Measurements from ENCODE around the gene SORL1. TPM values are rescaled to one million over a fixed set of nuclear protein-coding genes. Genes with fewer than 3 reads are reported as not detected.
A peak's percentile ranks its signal among the peaks of the same experiment; 100 is the strongest.

SORL1 gene
- total RNA-seq, 2 donors from 2014 or later: 26.8 to 45.5 TPM

GRCh38 chr11:121435551-121436511, 16.3 kb upstream of the SORL1 start:
- no peaks in the 10 kb centered on the region for H3K36me3 Mint-ChIP-seq
- peaks cover 19 to 30% of the 10 kb centered on the region in 2 donors for H3K4me1 Mint-ChIP-seq (ENCODE audit: low read depth in 2 of 2)
- ATAC-seq (peak in 1 of 2 donors; percentile 43), DNase-seq (ENCODE audit: low spot score) (no peak)
- no peaks in the 10 kb centered on the region for H3K9me3 Mint-ChIP-seq
- H3K4me3 Mint-ChIP-seq: no peak overlapping the region
- H3K27me3 Mint-ChIP-seq: no peaks in the 10 kb centered on the region
- no peak overlapping the region for H3K27ac Mint-ChIP-seq

- Mint-ChIP-seq H3K36me3 (no peaks in the 10 kb centered on the region), H3K27me3 (no peaks in the 10 kb centered on the region), H3K27ac (peak overlapping the region; percentile 26 to 61), H3K4me3 (peak overlapping the region; percentile 53), H3K4me1 (ENCODE audit: low read depth in 2 of 2) (peaks cover 15 to 24% of the 10 kb centered on the region in 2 donors), H3K9me3 (no peaks in the 10 kb centered on the region)
- ATAC-seq (peak; percentile 57 to 77), DNase-seq (ENCODE audit: low spot score) (no peak)
These were observed 15.0 kb upstream of the SORL1 start for GRCh38 chr11:121437018-121437685.

- DNase-seq (ENCODE audit: low spot score) (no peak), ATAC-seq (no peak)
- Mint-ChIP-seq H3K4me3 (peak overlapping the region; percentile 53), H3K36me3 (no peaks in the 10 kb centered on the region), H3K27ac (peak overlapping the region; percentile 26 to 61), H3K9me3 (no peaks in the 10 kb centered on the region), H3K27me3 (no peaks in the 10 kb centered on the region), H3K4me1 (ENCODE audit: low read depth in 2 of 2) (peaks cover 15 to 24% of the 10 kb centered on the region in 2 donors)
These were observed 14.4 kb upstream of the SORL1 start for GRCh38 chr11:121437686-121438078.

GRCh38 chr11:121439337-121439736, 12.8 kb upstream of the SORL1 start:
- Mint-ChIP-seq H3K27me3 (no peaks in the 10 kb centered on the region), H3K4me1 (ENCODE audit: low read depth in 2 of 2) (peaks cover 18 to 24% of the 10 kb centered on the region in 2 donors), H3K4me3 (no peak overlapping the region), H3K36me3 (no peaks in the 10 kb centered on the region), H3K27ac (no peak overlapping the region), H3K9me3 (no peaks in the 10 kb centered on the region)
- ATAC-seq: no peak
- DNase-seq (ENCODE audit: low spot score): no peak

GRCh38 chr11:121439759-121440158, 12.4 kb upstream of the SORL1 start:
- Mint-ChIP-seq H3K27ac (no peak overlapping the region), H3K4me3 (no peak overlapping the region), H3K36me3 (no peaks in the 10 kb centered on the region), H3K4me1 (ENCODE audit: low read depth in 2 of 2) (peaks cover 18 to 24% of the 10 kb centered on the region in 2 donors), H3K27me3 (no peaks in the 10 kb centered on the region), H3K9me3 (no peaks in the 10 kb centered on the region)
- no peak for ATAC-seq
- DNase-seq (ENCODE audit: low spot score): no peak

- Mint-ChIP-seq H3K36me3 (no peaks in the 10 kb centered on the region), H3K27ac (no peak overlapping the region)
- ATAC-seq: no peak
These were observed 10.6 kb upstream of the SORL1 start for GRCh38 chr11:121441521-121441920.

GRCh38 chr11:121443688-121444275, 8.3 kb upstream of the SORL1 start:
- peaks cover 13 to 16% of the 10 kb centered on the region in 2 donors for H3K4me1 Mint-ChIP-seq (ENCODE audit: low read depth in 2 of 2)
- no peaks in the 10 kb centered on the region for H3K36me3 Mint-ChIP-seq
- H3K27me3 Mint-ChIP-seq: no peaks in the 10 kb centered on the region
- H3K9me3 Mint-ChIP-seq: no peaks in the 10 kb centered on the region
- DNase-seq (ENCODE audit: low spot score) (no peak), ATAC-seq (no peak)
- H3K27ac Mint-ChIP-seq: no peak overlapping the region
- no peak overlapping the region for H3K4me3 Mint-ChIP-seq

More at GRCh38 chr11:121441521-121441920, 10.6 kb upstream of the SORL1 start:
- no peak overlapping the region for H3K4me3 Mint-ChIP-seq
- H3K27me3 Mint-ChIP-seq: no peaks in the 10 kb centered on the region
- peaks cover 14 to 15% of the 10 kb centered on the region in 2 donors for H3K4me1 Mint-ChIP-seq (ENCODE audit: low read depth in 2 of 2)
- H3K9me3 Mint-ChIP-seq: no peaks in the 10 kb centered on the region
- no peak for DNase-seq (ENCODE audit: low spot score)

- Mint-ChIP-seq H3K4me1 (ENCODE audit: low read depth in 2 of 2) (peaks cover 20 to 21% of the 10 kb centered on the region in 2 donors), H3K4me3 (no peak overlapping the region), H3K27me3 (no peaks in the 10 kb centered on the region), H3K36me3 (no peaks in the 10 kb centered on the region), H3K27ac (no peak overlapping the region), H3K9me3 (no peaks in the 10 kb centered on the region)
- ATAC-seq (no peak), DNase-seq (ENCODE audit: low spot score) (no peak)
These were observed 7.6 kb upstream of the SORL1 start for GRCh38 chr11:121444526-121444925.

- Mint-ChIP-seq H3K4me1 (ENCODE audit: low read depth in 2 of 2) (peaks cover 27 to 28% of the 10 kb centered on the region in 2 donors), H3K4me3 (no peak overlapping the region), H3K9me3 (no peaks in the 10 kb centered on the region), H3K36me3 (no peaks in the 10 kb centered on the region), H3K27ac (peak overlapping the region in 1 of 2 donors; percentile 6), H3K27me3 (no peaks in the 10 kb centered on the region)
- DNase-seq (ENCODE audit: low spot score) (no peak), ATAC-seq (no peak)
These were observed 6.9 kb upstream of the SORL1 start for GRCh38 chr11:121445071-121445768.

- DNase-seq (ENCODE audit: low spot score) (no peak), ATAC-seq (no peak)
- no peak overlapping the region for H3K4me3 Mint-ChIP-seq
- no peaks in the 10 kb centered on the region for H3K36me3 Mint-ChIP-seq
- H3K4me1 Mint-ChIP-seq (ENCODE audit: low read depth in 2 of 2): peaks cover 40% of the 10 kb centered on the region in 2 donors
- H3K27me3 Mint-ChIP-seq: no peaks in the 10 kb centered on the region
- no peaks in the 10 kb centered on the region for H3K9me3 Mint-ChIP-seq
- H3K27ac Mint-ChIP-seq: peak overlapping the region in 1 of 2 donors; percentile 6
These were observed 5.4 kb upstream of the SORL1 start for GRCh38 chr11:121446752-121447156.

- ATAC-seq (no peak), DNase-seq (ENCODE audit: low spot score) (no peak)
- H3K27me3 Mint-ChIP-seq: no peaks in the 10 kb centered on the region
- H3K9me3 Mint-ChIP-seq: no peaks in the 10 kb centered on the region
- peak overlapping the region; percentile 48 for H3K4me3 Mint-ChIP-seq
- H3K4me1 Mint-ChIP-seq (ENCODE audit: low read depth in 2 of 2): peaks cover 46 to 47% of the 10 kb centered on the region in 2 donors
- H3K36me3 Mint-ChIP-seq: no peaks in the 10 kb centered on the region
- H3K27ac Mint-ChIP-seq: peak overlapping the region; percentile 84 to 88
These were observed 4.1 kb upstream of the SORL1 start for GRCh38 chr11:121448011-121448410.

- DNase-seq (ENCODE audit: low spot score) (no peak), ATAC-seq (no peak)
- H3K27me3 Mint-ChIP-seq: no peaks in the 10 kb centered on the region
- H3K4me3 Mint-ChIP-seq: peak overlapping the region; percentile 48
- no peaks in the 10 kb centered on the region for H3K36me3 Mint-ChIP-seq
- H3K9me3 Mint-ChIP-seq: no peaks in the 10 kb centered on the region
- H3K4me1 Mint-ChIP-seq (ENCODE audit: low read depth in 2 of 2): peaks cover 50 to 51% of the 10 kb centered on the region in 2 donors
- peak overlapping the region; percentile 84 to 88 for H3K27ac Mint-ChIP-seq
These were observed 3.6 kb upstream of the SORL1 start for GRCh38 chr11:121448431-121448941.

GRCh38 chr11:121449123-121449522, 3.0 kb upstream of the SORL1 start:
- ATAC-seq (no peak), DNase-seq (ENCODE audit: low spot score) (no peak)
- peak overlapping the region; percentile 84 to 88 for H3K27ac Mint-ChIP-seq
- no peaks in the 10 kb centered on the region for H3K9me3 Mint-ChIP-seq
- H3K4me1 Mint-ChIP-seq (ENCODE audit: low read depth in 2 of 2): peaks cover 55 to 58% of the 10 kb centered on the region in 2 donors
- H3K4me3 Mint-ChIP-seq: peak overlapping the region; percentile 48
- H3K36me3 Mint-ChIP-seq: no peaks in the 10 kb centered on the region
- no peaks in the 10 kb centered on the region for H3K27me3 Mint-ChIP-seq

Measured in natural killer cell treated with Interleukin-12 subunit alpha and Interleukin-12 subunit beta and Interleukin-15 and Interleukin-18, amount 100 ng/mL, for 72 hours (primary cell).